ENCODE results near the gene SLC2A6.

SLC2A6 gene

GRCh38 chr9:133496861-133497842 is 18.3 kb upstream of the SLC2A6 start:
- Histone ChIP-seq H2AFZ (ENCODE audit: low read length) (no peak overlapping the region), H3K9ac (ENCODE audit: low read length) (no peak overlapping the region), H3K36me3 (ENCODE audit: insufficient read depth, low read length) (no peaks in the 10 kb centered on the region; the same call in 1 of the 2 replicates), H3K27me3 (ENCODE audit: insufficient read depth, low read length) (peaks cover 7% of the 10 kb centered on the region; the same call in 1 of the 2 replicates), H3K79me2 (ENCODE audit: insufficient read depth, low read length) (no peaks in the 10 kb centered on the region), H3K27ac (ENCODE audit: low read depth, low read length, poor library complexity, severe bottlenecking) (no peak overlapping the region), H3F3A (ENCODE audit: insufficient read depth, low read length) (no peaks in the 10 kb centered on the region), H3K4me3 (ENCODE audit: low read depth, low read length, poor library complexity, severe bottlenecking) (no peak overlapping the region), H3K9me3 (ENCODE audit: low read length) (no peaks in the 10 kb centered on the region), H3K4me1 (ENCODE audit: insufficient read depth, low read length, severe bottlenecking) (no peaks in the 10 kb centered on the region), H3K4me2 (ENCODE audit: low read length) (no peak overlapping the region), H4K20me1 (ENCODE audit: insufficient read depth, low read length) (no peaks in the 10 kb centered on the region), H3K9me2 (ENCODE audit: low read depth, low read length) (no peaks in the 10 kb centered on the region)
- TF ChIP-seq EZH2 (IDR thresholded peaks at IDR 0.05; ENCODE audit: borderline replicate concordance, low read length) = no peak
- TF ChIP-seq CTCF (IDR thresholded peaks at IDR 0.05; ENCODE audit: low read length) = no peak

- Histone ChIP-seq H3F3A (ENCODE audit: insufficient read depth, low read length) (no peaks in the 10 kb centered on the region), H3K27me3 (ENCODE audit: insufficient read depth, low read length) (peaks cover 3% of the 10 kb centered on the region; the same call in 1 of the 2 replicates), H4K20me1 (ENCODE audit: insufficient read depth, low read length) (no peaks in the 10 kb centered on the region), H3K9ac (ENCODE audit: low read length) (no peak overlapping the region), H3K4me2 (ENCODE audit: low read length) (no peak overlapping the region), H3K36me3 (ENCODE audit: insufficient read depth, low read length) (no peaks in the 10 kb centered on the region), H3K9me2 (ENCODE audit: low read depth, low read length) (no peaks in the 10 kb centered on the region), H3K27ac (ENCODE audit: low read depth, low read length, poor library complexity, severe bottlenecking) (no peak overlapping the region), H3K79me2 (ENCODE audit: insufficient read depth, low read length) (no peaks in the 10 kb centered on the region), H2AFZ (ENCODE audit: low read length) (no peak overlapping the region), H3K4me1 (ENCODE audit: insufficient read depth, low read length, severe bottlenecking) (no peaks in the 10 kb centered on the region), H3K9me3 (ENCODE audit: low read length) (no peaks in the 10 kb centered on the region), H3K4me3 (ENCODE audit: low read depth, low read length, poor library complexity, severe bottlenecking) (no peak overlapping the region)
- no peak for TF ChIP-seq EZH2 (IDR thresholded peaks at IDR 0.05; ENCODE audit: borderline replicate concordance, low read length)
- no peak for TF ChIP-seq CTCF (IDR thresholded peaks at IDR 0.05; ENCODE audit: low read length)
Measured at GRCh38 chr9:133495327-133496293, 16.7 kb upstream of the SLC2A6 start.

- peaks cover 7% of the 10 kb centered on the region; the same call in 1 of the 2 replicates for H3K27me3 ChIP-seq (ENCODE audit: insufficient read depth, low read length)
- H4K20me1 ChIP-seq (ENCODE audit: insufficient read depth, low read length) = no peaks in the 10 kb centered on the region
- H3K4me2 ChIP-seq (ENCODE audit: low read length) = no peak overlapping the region
- no peaks in the 10 kb centered on the region for H3K36me3 ChIP-seq (ENCODE audit: insufficient read depth, low read length)
- H3K9me2 ChIP-seq (ENCODE audit: low read depth, low read length) = no peaks in the 10 kb centered on the region
- H3K9me3 ChIP-seq (ENCODE audit: low read length) = no peaks in the 10 kb centered on the region
- H2AFZ ChIP-seq (ENCODE audit: low read length) = no peak overlapping the region
- no peak overlapping the region for H3K9ac ChIP-seq (ENCODE audit: low read length)
- no peaks in the 10 kb centered on the region for H3K79me2 ChIP-seq (ENCODE audit: insufficient read depth, low read length)
- no peaks in the 10 kb centered on the region for H3K4me1 ChIP-seq (ENCODE audit: insufficient read depth, low read length, severe bottlenecking)
- no peaks in the 10 kb centered on the region for H3F3A ChIP-seq (ENCODE audit: insufficient read depth, low read length)
- no peak for TF ChIP-seq CTCF (IDR thresholded peaks at IDR 0.05; ENCODE audit: low read length)
- no peak for TF ChIP-seq EZH2 (IDR thresholded peaks at IDR 0.05; ENCODE audit: borderline replicate concordance, low read length)
- no peak overlapping the region for H3K27ac ChIP-seq (ENCODE audit: low read depth, low read length, poor library complexity, severe bottlenecking)
- no peak overlapping the region for H3K4me3 ChIP-seq (ENCODE audit: low read depth, low read length, poor library complexity, severe bottlenecking)
Measured at GRCh38 chr9:133494636-133495326, 15.9 kb upstream of the SLC2A6 start.

All from OCI-LY1 (cell line).